Measurements from ENCODE around the gene AP2S1.

- TF ChIP-seq, protein P1, sequence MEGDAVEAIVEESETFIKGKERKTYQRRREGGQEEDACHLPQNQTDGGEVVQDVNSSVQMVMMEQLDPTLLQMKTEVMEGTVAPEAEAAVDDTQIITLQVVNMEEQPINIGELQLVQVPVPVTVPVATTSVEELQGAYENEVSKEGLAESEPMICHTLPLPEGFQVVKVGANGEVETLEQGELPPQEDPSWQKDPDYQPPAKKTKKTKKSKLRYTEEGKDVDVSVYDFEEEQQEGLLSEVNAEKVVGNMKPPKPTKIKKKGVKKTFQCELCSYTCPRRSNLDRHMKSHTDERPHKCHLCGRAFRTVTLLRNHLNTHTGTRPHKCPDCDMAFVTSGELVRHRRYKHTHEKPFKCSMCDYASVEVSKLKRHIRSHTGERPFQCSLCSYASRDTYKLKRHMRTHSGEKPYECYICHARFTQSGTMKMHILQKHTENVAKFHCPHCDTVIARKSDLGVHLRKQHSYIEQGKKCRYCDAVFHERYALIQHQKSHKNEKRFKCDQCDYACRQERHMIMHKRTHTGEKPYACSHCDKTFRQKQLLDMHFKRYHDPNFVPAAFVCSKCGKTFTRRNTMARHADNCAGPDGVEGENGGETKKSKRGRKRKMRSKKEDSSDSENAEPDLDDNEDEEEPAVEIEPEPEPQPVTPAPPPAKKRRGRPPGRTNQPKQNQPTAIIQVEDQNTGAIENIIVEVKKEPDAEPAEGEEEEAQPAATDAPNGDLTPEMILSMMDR (IDR thresholded peaks at IDR 0.05) = no peak
- TF ChIP-seq POLR2A (IDR thresholded peaks at IDR 0.05) = no peak
- TF ChIP-seq POLR2AphosphoS5 (IDR thresholded peaks at IDR 0.05; ENCODE audit: insufficient read depth in 1 of 2, low read depth in 1 of 2) = no peak
Observed at GRCh38 chr19:46862503-46862834, 11.8 kb upstream of the AP2S1 start.
